Type B pancreatic cell (in vitro differentiated cells): ENCODE measurements around the gene SPAST. TPM values are rescaled to one million over a fixed set of nuclear protein-coding genes. Genes with fewer than 3 reads are reported as not detected.
"Not testable (repeated sequence)": the region's sequence is repeated elsewhere in the genome, so short reads cannot be mapped to it uniquely, and the experiment has no call there.

Experiments
- DNase-seq: peaks from one replicate; pipeline ENCODE4 v3.0.0; 2021; ENCODE audit warnings: mixed read lengths; ENCODE audit not compliant: unreplicated experiment; ENCODE audit errors: extremely low spot score
- H3K27ac Mint-ChIP-seq: 2 replicates; pipeline ENCODE4 v1.8.0; 2021; ENCODE audit warnings: mild to moderate bottlenecking, mixed read lengths
- H3K27me3 Mint-ChIP-seq: 2 replicates; pipeline ENCODE4 v1.8.0; 2021; ENCODE audit warnings: mixed read lengths
- H3K36me3 Mint-ChIP-seq: 2 replicates; pipeline ENCODE4 v1.8.0; 2021; ENCODE audit warnings: mixed read lengths
- H3K4me1 Mint-ChIP-seq: one replicate; pipeline ENCODE4 v1.8.0; 2021; ENCODE audit warnings: mixed read lengths; ENCODE audit not compliant: unreplicated experiment
- H3K4me3 Mint-ChIP-seq: 2 replicates; pipeline ENCODE4 v1.8.0; 2021; ENCODE audit warnings: mild to moderate bottlenecking, mixed read lengths
- H3K9me3 Mint-ChIP-seq: 2 replicates; pipeline ENCODE4 v1.8.0; 2021; ENCODE audit warnings: mixed read lengths
- CTCF ChIP-seq: fragments of 200-600 bp; sonication (generic); conservative IDR thresholded peaks from 2 replicates; pipeline ENCODE4 v1.5.0; 2021; ENCODE audit warnings: antibody characterized with exemption, mild to moderate bottlenecking
- total RNA-seq: library from RNA; stranded (reverse); gene quantifications from 2 replicates; pipeline ENCODE4 v1.2.1, GENCODE V29; 2021; ENCODE audit warnings: low replicate concordance

The SPAST gene
- total RNA-seq, 1 donor from 2014 or later: 28.4 TPM

- TF ChIP-seq CTCF: no peak
- H3K4me3 Mint-ChIP-seq: no peak overlapping the region
- peaks cover 6% of the 10 kb centered on the region for H3K36me3 Mint-ChIP-seq
- H3K27me3 Mint-ChIP-seq: no peaks in the 10 kb centered on the region
- DNase-seq: no peak
- no peak overlapping the region for H3K27ac Mint-ChIP-seq
- H3K4me1 Mint-ChIP-seq: no peaks in the 10 kb centered on the region
- H3K9me3 Mint-ChIP-seq: no peaks in the 10 kb centered on the region
These were observed 96.3 kb downstream of the SPAST start for GRCh38 chr2:32159678-32160077.

- Mint-ChIP-seq H3K4me1 (peaks cover 5% of the 10 kb centered on the region), H3K27ac (no peak overlapping the region), H3K27me3 (no peaks in the 10 kb centered on the region), H3K36me3 (peaks cover 9% of the 10 kb centered on the region), H3K9me3 (no peaks in the 10 kb centered on the region), H3K4me3 (no peak overlapping the region)
- no peak for DNase-seq
- TF ChIP-seq CTCF: no peak
These were observed 97.9 kb downstream of the SPAST start for GRCh38 chr2:32161296-32161695.

DNA sequence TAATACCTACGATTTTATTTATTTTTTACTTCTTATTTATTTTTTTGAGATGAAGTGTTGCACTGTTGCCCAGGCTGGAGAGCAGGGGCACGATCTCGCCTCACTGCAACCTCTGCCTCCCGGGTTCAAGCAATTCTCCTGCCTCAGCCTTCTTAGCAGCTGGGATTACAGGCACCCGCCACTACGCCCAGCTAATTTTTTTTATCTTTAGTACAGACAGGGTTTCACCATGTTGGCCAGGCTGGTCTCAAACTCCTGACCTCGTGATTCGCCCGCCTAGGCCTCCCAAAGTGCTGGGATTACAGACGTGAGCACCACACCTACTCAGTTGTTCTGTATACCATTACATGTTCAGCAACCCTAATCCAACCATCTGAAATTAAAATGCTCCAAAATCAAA lies 100.9 kb downstream of the SPAST start:
- not testable (repeated sequence) for H3K36me3 Mint-ChIP-seq, H3K27me3 Mint-ChIP-seq, H3K9me3 Mint-ChIP-seq, DNase-seq
- Mint-ChIP-seq H3K4me3 (peak overlapping the region; percentile 99), H3K27ac (peak overlapping the region; percentile 23), H3K4me1 (peaks cover 21% of the 10 kb centered on the region)

DNA sequence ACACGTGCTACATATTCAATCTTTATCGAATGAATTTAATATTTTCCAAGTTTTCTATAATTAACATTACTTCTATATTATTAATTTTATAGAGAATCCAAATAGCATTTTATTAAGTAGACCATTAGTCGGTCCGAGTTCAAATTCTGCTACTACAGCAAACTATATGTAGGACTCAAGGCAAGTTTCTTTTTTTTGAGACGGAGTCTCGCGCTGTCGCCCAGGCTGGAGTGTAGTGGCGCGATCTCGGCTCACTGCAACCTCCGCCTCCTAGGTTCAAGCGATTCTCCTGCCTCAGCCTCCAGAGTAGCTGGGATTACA lies 101.6 kb downstream of the SPAST start:
- not testable (repeated sequence) for DNase-seq, H3K9me3 Mint-ChIP-seq, H3K27me3 Mint-ChIP-seq, H3K36me3 Mint-ChIP-seq
- H3K27ac Mint-ChIP-seq: peak overlapping the region; percentile 99
- peaks cover 21% of the 10 kb centered on the region for H3K4me1 Mint-ChIP-seq
- H3K4me3 Mint-ChIP-seq: peak overlapping the region; percentile 99

DNA sequence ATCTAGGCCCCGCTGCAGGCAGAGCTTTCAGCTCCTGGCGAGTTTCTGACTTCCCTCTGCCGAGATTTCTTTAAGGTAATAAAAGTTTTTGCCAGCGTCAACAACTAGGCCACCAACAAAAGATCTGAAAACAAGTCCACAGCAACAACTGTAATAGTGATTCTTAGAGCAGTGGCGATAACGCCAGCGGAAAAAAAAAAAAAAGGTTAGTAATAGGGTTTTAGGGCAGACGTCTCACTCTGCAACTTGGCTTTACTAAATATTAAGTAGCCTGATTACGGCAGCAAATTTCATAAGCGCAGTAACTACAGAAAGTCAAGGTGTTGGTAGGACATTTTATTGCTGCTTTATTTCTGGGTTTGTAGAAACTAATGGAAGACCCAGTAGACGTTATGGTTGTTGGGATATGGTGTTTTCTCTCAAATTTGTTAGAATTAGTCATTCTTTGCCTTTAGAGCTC lies 102.8 kb downstream of the SPAST start:
- DNase-seq: no peak
- no peak for TF ChIP-seq CTCF
- H3K36me3 Mint-ChIP-seq: peaks cover 9% of the 10 kb centered on the region

DNA sequence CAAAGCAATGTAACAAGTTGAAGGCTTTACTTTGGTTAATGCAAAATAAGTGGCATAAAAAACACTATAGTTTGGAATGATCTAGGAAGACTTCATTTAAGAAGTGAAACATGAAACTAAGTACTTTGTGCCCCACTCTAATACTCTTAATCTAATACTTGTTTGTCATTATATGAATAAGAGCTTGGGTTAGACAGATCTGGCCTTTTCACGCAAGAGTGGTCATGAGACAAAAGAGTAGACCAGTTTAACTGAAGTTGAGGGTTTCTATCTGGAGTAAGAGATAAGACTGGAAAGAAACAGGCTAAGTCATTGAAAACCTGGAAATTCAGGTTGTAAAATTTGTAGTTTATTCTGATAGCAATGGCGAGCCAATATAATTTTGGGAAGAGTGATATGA lies 105.2 kb downstream of the SPAST start:
- Mint-ChIP-seq H3K27me3 (no peaks in the 10 kb centered on the region), H3K36me3 (peaks cover 9% of the 10 kb centered on the region), H3K4me1 (peaks cover 21% of the 10 kb centered on the region), H3K27ac (no peak overlapping the region), H3K4me3 (no peak overlapping the region), H3K9me3 (no peaks in the 10 kb centered on the region)
- no peak for DNase-seq
- no peak for TF ChIP-seq CTCF

More for the DNA sequence above, 102.8 kb downstream of the SPAST start:
- Mint-ChIP-seq H3K4me1 (peaks cover 21% of the 10 kb centered on the region), H3K4me3 (peak overlapping the region; percentile 99), H3K9me3 (no peaks in the 10 kb centered on the region), H3K27ac (peak overlapping the region; percentile 99), H3K27me3 (no peaks in the 10 kb centered on the region)

DNA sequence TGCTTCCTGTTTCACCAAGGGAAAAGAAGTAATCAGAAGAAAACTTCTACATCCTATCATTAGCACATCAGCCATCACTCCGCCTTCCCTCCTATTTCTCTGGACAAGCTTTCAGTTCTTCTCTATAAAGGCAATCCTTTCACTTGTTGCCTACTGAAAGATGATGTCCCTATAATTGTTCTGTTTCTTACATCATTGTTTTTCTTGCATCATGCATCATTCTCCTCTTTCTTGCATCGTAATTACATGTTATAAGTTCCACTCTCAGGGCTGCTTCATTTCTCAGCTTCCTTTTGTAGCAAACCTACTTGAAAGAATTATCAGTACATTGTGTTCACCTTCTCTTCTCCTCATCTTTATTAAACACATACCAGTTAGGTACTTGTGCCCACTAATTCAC lies 109.5 kb downstream of the SPAST start:
- no peak overlapping the region for H3K27ac Mint-ChIP-seq
- DNase-seq: no peak
- TF ChIP-seq CTCF: no peak
- H3K4me3 Mint-ChIP-seq: no peak overlapping the region
- no peaks in the 10 kb centered on the region for H3K27me3 Mint-ChIP-seq
- peaks cover 8% of the 10 kb centered on the region for H3K36me3 Mint-ChIP-seq
- H3K4me1 Mint-ChIP-seq: peaks cover 4% of the 10 kb centered on the region
- no peaks in the 10 kb centered on the region for H3K9me3 Mint-ChIP-seq
